Measurements from ENCODE around the gene MAML1.

Gene MAML1

DNA sequence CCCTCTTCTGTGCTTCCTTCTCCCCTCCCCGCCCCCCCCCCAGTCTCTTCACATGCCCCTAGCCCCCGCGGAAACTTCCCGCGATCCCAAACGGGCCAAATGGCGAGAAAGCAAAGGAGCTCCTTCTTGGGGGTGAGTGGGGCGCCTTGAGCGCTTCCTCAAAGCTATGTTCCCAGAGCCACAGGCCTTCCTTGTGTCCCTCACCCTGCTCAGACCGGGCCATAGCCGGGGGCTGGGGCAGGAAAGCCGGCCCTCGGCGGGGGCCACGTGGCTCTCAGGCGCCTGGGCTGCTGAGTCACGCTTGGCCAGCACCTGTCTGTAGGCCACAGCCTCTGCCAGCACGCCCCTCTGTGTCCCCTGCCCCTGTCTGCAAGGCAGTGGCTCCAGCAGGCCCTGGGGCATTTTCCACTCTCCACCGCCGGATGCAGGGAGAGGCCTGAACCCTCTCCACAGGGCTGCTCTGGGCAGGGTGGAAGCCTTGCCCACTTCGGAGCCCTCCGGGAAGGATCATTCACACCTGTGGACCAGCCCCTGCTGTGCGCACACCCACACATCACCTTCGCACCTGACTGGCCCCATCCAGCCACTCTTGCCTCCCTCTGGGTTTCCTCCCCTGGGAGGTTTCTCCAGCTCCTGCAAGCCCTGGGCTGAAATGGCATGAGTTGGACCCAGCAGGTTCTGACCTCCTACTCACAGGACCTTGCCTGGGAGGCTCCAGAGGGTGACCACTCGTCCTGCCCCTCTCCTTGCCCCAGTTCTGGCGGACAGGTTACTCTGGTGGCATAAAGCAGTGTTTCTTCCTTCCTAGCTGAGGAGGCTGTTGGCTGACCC, 86.9 kb downstream of the MAML1 start:
- DNase-seq (ENCODE audit: extremely low spot score, insufficient read length, low read depth) (no peak), FAIRE-seq (peak; percentile 82)

- no peak for FAIRE-seq
These were observed 87.5 kb downstream of the MAML1 start for GRCh38 chr5:179820127-179820482.

DNA sequence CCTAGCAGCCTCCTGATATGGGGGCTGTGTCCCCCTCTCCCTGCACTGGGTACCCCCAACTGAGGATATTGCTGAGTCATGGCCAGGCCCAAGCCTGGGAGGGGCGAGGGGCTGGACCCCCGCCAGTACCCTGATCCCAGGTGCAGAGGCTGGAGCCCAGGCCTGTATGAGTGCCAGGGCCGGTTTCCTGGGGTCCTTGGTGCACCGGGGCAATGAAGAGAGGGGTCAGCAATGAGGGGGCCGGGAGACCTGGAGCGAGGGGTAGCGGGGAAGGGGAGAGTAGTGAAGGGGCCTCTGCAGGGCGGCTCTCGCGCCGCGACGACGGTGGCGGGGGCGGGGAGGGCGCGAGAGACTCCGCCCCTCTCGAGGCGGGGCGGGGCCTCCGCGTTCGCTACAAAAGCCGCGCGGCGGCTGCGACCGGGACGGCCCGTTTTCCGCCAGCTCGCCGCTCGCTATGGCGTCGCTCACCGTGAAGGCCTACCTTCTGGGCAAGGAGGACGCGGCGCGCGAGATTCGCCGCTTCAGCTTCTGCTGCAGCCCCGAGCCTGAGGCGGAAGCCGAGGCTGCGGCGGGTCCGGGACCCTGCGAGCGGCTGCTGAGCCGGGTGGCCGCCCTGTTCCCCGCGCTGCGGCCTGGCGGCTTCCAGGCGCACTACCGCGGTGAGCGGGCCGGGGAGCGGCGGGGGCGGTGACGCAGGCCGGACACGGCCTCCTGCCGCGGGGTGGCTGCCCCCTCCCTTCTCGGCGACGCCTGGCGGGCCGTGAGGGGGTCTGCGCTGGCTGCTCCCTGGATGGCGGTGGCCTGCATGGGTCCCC, 88.1 kb downstream of the MAML1 start, which contains the start of gene SQSTM1:
Gene SQSTM1, plus strand, starts transcription at position 423 of the 815 bp plus-strand sequence. Its CDS starts 32 bp downstream, at position 455.
- DNase-seq (ENCODE audit: extremely low spot score, insufficient read length, low read depth) (peak; percentile 78), FAIRE-seq (peak; percentile 64)

More at GRCh38 chr5:179820127-179820482, 87.5 kb downstream of the MAML1 start:
- DNase-seq (ENCODE audit: extremely low spot score, insufficient read length, low read depth) = no peak

GRCh38 chr5:179821298-179822058, 88.9 kb downstream of the MAML1 start:
- peak; percentile 93 for FAIRE-seq
- DNase-seq (ENCODE audit: extremely low spot score, insufficient read length, low read depth) = peak; percentile 91

GRCh38 chr5:179822059-179822432, 89.4 kb downstream of the MAML1 start:
- FAIRE-seq = no peak

DNA sequence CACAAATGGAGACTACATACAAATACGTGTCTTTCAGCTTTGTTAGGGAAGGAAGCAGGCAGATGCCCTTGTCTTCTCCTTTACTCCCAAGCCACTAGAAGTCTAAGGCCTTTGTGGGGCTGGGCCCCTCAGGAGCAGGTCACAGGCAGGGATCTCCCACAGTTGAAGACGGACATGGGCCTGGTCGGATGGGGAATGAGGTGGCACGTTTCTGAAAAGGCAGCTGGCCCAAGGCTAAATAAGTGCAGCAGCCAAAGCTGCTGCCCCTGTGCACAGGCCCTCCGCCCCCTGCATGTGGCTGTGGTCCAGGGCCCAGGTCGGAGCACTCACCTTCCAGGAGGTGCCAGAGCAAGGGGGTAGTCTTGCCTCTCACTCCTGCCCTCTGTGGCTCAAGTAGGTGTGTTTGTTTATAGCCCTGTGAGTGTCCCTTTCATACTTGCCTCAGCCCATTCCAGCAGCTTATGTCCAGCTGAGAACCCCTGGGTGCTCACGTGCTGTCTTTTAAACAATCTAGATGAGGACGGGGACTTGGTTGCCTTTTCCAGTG, 89.9 kb downstream of the MAML1 start:
- FAIRE-seq (no peak), DNase-seq (ENCODE audit: extremely low spot score, insufficient read length, low read depth) (no peak)

More at GRCh38 chr5:179822059-179822432, 89.4 kb downstream of the MAML1 start:
- DNase-seq (ENCODE audit: extremely low spot score, insufficient read length, low read depth) = no peak

GRCh38 chr5:179823937-179824744, 91.5 kb downstream of the MAML1 start:
- no peak for DNase-seq (ENCODE audit: extremely low spot score, insufficient read length, low read depth)
- no peak for FAIRE-seq

DNA sequence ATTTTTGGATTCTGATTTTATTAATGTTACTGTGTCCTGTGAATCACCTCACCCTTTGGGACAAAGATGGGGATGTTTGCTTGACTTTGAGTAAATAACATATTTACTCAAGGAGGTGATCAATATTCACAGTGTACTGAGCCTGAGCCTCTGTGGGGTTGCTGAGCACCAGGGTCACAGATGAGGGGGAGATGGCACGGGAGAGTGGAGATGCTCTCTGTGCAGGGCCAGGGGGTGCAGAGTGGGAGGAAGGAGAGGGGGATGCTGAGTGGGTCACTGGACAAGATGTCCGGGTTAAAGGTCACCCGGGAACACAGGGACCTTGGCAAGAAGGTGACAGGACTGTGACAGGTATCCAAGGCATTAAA, 92.1 kb downstream of the MAML1 start:
- no peak for FAIRE-seq
- DNase-seq (ENCODE audit: extremely low spot score, insufficient read length, low read depth) = no peak

- FAIRE-seq = no peak
- DNase-seq (ENCODE audit: extremely low spot score, insufficient read length, low read depth) = no peak
These were observed 93.1 kb downstream of the MAML1 start for GRCh38 chr5:179825655-179826182.
